ENCODE measurements around the gene SSBP4.

SSBP4 gene

GRCh38 chr19:18473003-18473705, 54.0 kb downstream of the SSBP4 start:
- no peak overlapping the region for H3K4me3 ChIP-seq (replicated peaks in 1 of 2; ENCODE audit: low read depth in 2 of 2, low read length in 2 of 2)
- no peak for TF ChIP-seq CTCF (IDR thresholded peaks at IDR 0.05; ENCODE audit: low read depth, low read length)
- no peak for DNase-seq (ENCODE audit: low read depth in 2 of 2)

- no peak for TF ChIP-seq CTCF (IDR thresholded peaks at IDR 0.05; ENCODE audit: low read depth, low read length)
- H3K4me3 ChIP-seq (replicated peaks in 1 of 2; ENCODE audit: low read depth in 2 of 2, low read length in 2 of 2) = no peak overlapping the region
- no peak for DNase-seq (ENCODE audit: low read depth in 2 of 2)
Measured at GRCh38 chr19:18473706-18474087, 54.5 kb downstream of the SSBP4 start.

GRCh38 chr19:18474366-18474887, 55.2 kb downstream of the SSBP4 start:
- H3K4me3 ChIP-seq (replicated peaks in 1 of 2; ENCODE audit: low read depth in 2 of 2, low read length in 2 of 2) = no peak overlapping the region
- no peak for DNase-seq (ENCODE audit: low read depth in 2 of 2)
- TF ChIP-seq CTCF (IDR thresholded peaks at IDR 0.05; ENCODE audit: low read depth, low read length) = no peak

GRCh38 chr19:18475004-18475453, 55.8 kb downstream of the SSBP4 start:
- no peak overlapping the region for H3K4me3 ChIP-seq (replicated peaks in 1 of 2; ENCODE audit: low read depth in 2 of 2, low read length in 2 of 2)
- no peak for TF ChIP-seq CTCF (IDR thresholded peaks at IDR 0.05; ENCODE audit: low read depth, low read length)
- no peak for DNase-seq (ENCODE audit: low read depth in 2 of 2)

GRCh38 chr19:18475762-18476331, 56.6 kb downstream of the SSBP4 start:
- H3K4me3 ChIP-seq (replicated peaks in 1 of 2; ENCODE audit: low read depth in 2 of 2, low read length in 2 of 2) = no peak overlapping the region
- no peak for DNase-seq (ENCODE audit: low read depth in 2 of 2)
- no peak for TF ChIP-seq CTCF (IDR thresholded peaks at IDR 0.05; ENCODE audit: low read depth, low read length)

- H3K4me3 ChIP-seq (replicated peaks in 1 of 2; ENCODE audit: low read depth in 2 of 2, low read length in 2 of 2) = no peak overlapping the region
- DNase-seq (ENCODE audit: low read depth in 2 of 2) = no peak
- TF ChIP-seq CTCF (IDR thresholded peaks at IDR 0.05; ENCODE audit: low read depth, low read length) = no peak
Measured at GRCh38 chr19:18476507-18477041, 57.4 kb downstream of the SSBP4 start.
